ENCODE measurements around the gene MAP2K7.

Gene MAP2K7

DNA sequence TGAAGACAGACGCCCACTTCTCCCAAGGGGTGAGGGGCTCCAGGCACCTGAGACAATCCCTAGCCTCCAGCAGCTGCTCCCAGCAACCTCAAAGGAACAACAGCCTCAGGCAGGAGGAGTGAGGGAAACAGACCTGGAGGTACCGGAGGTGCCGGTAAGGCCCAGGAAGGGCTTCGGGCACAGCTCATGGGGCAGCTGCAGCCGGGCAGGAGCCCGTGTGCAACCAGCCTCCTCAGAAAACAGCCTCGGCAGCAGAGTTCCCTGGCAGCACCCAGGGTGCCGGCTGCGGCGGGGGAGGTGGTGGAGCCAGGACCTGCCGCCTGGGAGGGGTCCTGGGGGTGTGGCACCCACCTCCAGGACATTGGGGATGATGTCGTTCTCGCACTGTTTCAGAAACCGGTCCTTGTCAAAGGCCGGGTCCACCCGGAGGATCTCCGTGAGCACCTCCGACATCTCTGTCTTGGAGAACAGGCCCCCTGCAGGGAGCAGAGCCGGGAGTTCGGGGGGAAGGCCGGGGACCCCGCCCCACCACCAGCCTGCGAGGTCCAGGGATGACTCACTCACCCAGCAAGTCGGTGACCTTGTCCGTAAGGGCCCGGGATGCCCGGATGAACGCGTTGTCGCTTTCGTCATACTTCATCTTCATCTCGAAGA, 28.7 kb downstream of the MAP2K7 start:
- no peak for DNase-seq (ENCODE audit: low read depth in 1 of 2, low spot score in 1 of 2)
- TF ChIP-seq, protein P1, sequence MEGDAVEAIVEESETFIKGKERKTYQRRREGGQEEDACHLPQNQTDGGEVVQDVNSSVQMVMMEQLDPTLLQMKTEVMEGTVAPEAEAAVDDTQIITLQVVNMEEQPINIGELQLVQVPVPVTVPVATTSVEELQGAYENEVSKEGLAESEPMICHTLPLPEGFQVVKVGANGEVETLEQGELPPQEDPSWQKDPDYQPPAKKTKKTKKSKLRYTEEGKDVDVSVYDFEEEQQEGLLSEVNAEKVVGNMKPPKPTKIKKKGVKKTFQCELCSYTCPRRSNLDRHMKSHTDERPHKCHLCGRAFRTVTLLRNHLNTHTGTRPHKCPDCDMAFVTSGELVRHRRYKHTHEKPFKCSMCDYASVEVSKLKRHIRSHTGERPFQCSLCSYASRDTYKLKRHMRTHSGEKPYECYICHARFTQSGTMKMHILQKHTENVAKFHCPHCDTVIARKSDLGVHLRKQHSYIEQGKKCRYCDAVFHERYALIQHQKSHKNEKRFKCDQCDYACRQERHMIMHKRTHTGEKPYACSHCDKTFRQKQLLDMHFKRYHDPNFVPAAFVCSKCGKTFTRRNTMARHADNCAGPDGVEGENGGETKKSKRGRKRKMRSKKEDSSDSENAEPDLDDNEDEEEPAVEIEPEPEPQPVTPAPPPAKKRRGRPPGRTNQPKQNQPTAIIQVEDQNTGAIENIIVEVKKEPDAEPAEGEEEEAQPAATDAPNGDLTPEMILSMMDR (IDR thresholded peaks at IDR 0.05; ENCODE audit: insufficient read depth, low read length): no peak
- TF ChIP-seq, protein P2, sequence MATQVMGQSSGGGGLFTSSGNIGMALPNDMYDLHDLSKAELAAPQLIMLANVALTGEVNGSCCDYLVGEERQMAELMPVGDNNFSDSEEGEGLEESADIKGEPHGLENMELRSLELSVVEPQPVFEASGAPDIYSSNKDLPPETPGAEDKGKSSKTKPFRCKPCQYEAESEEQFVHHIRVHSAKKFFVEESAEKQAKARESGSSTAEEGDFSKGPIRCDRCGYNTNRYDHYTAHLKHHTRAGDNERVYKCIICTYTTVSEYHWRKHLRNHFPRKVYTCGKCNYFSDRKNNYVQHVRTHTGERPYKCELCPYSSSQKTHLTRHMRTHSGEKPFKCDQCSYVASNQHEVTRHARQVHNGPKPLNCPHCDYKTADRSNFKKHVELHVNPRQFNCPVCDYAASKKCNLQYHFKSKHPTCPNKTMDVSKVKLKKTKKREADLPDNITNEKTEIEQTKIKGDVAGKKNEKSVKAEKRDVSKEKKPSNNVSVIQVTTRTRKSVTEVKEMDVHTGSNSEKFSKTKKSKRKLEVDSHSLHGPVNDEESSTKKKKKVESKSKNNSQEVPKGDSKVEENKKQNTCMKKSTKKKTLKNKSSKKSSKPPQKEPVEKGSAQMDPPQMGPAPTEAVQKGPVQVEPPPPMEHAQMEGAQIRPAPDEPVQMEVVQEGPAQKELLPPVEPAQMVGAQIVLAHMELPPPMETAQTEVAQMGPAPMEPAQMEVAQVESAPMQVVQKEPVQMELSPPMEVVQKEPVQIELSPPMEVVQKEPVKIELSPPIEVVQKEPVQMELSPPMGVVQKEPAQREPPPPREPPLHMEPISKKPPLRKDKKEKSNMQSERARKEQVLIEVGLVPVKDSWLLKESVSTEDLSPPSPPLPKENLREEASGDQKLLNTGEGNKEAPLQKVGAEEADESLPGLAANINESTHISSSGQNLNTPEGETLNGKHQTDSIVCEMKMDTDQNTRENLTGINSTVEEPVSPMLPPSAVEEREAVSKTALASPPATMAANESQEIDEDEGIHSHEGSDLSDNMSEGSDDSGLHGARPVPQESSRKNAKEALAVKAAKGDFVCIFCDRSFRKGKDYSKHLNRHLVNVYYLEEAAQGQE (IDR thresholded peaks at IDR 0.05; ENCODE audit: insufficient replicate concordance, low read depth): no peak
- no peaks in the 10 kb centered on the region for H3K27me3 ChIP-seq (ENCODE audit: insufficient read depth, poor library complexity, severe bottlenecking)

GRCh38 chr19:7932930-7933300, 29.2 kb downstream of the MAP2K7 start:
- TF ChIP-seq GABPA (IDR thresholded peaks at IDR 0.05; ENCODE audit: low read depth): no peak
- TF ChIP-seq, protein P1 (IDR thresholded peaks at IDR 0.05; ENCODE audit: insufficient read depth, low read length): no peak
- TF ChIP-seq POLR2AphosphoS5 (IDR thresholded peaks at IDR 0.05; ENCODE audit: low read depth): no peak

More for the DNA sequence above, 28.7 kb downstream of the MAP2K7 start:
- Histone ChIP-seq H3K27ac (replicated peaks) (no peak overlapping the region), H3K4me3 (replicated peaks; ENCODE audit: insufficient read depth, low read length) (no peak overlapping the region)

GRCh38 chr19:7933411-7933810, 29.7 kb downstream of the MAP2K7 start:
- H3K27ac ChIP-seq (replicated peaks): no peak overlapping the region
- TF ChIP-seq GABPA (IDR thresholded peaks at IDR 0.05; ENCODE audit: low read depth) (no peak), POLR2AphosphoS5 (IDR thresholded peaks at IDR 0.05; ENCODE audit: low read depth) (0 out of 2 replicates have a peak, but pooled peaks have one; percentile 24), SPI1 (IDR thresholded peaks at IDR 0.05; ENCODE audit: borderline replicate concordance, low read depth) (no peak)

More at GRCh38 chr19:7932930-7933300, 29.2 kb downstream of the MAP2K7 start:
- H3K27me3 ChIP-seq (ENCODE audit: insufficient read depth, poor library complexity, severe bottlenecking): no peaks in the 10 kb centered on the region
- H3K4me3 ChIP-seq (replicated peaks; ENCODE audit: insufficient read depth, low read length): no peak overlapping the region
- no peak for DNase-seq (ENCODE audit: low read depth in 1 of 2, low spot score in 1 of 2)
- H3K27ac ChIP-seq (replicated peaks): no peak overlapping the region

DNA sequence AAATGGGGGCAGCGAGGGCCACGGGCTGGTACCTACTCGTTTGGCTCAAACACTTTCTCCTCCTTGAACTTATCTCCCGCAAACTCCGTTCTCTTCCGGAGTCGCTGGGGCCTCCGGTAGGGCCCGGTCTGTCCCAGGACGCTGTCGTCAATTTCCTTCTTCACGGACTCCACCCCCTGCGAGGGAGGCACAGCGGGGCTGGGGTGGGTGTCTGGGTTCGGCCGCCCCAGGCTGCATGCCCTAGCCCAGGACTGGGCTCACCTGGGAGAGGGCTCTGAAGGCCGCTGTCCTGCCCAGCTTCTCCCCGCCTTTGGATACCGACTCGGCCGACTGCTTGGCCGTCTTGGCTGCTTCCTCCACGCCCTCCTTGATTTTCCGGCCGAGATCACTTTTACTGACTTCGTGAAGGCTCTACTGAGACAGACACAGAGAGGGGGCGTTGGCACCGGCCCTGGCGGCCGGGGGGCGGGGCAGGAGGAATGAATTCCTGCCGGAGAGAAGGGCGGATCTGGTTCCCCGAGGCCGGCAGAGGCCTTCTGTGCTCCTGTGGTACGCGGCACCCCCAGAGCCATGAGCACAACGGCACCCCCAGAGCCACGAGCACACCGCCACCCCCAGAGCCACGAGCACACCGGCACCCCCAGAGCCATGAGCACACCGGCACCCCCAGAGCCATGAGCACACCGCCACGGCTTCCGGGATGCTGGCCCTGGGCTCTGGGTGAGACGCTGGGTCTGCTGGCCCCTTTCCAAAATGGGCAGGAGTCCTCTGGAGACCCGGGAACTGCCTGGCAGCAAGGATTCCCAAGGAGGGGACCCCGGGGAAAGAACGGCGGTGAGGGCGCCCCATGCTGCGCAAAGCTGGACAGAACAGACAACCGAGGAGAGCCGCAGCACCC, 30.4 kb downstream of the MAP2K7 start:
- TF ChIP-seq GABPA (IDR thresholded peaks at IDR 0.05; ENCODE audit: low read depth) (no peak), SPI1 (IDR thresholded peaks at IDR 0.05; ENCODE audit: borderline replicate concordance, low read depth) (no peak), POLR2AphosphoS5 (IDR thresholded peaks at IDR 0.05; ENCODE audit: low read depth) (no peak)
- TF ChIP-seq, protein P1 (IDR thresholded peaks at IDR 0.05; ENCODE audit: insufficient read depth, low read length): no peak
- TF ChIP-seq, protein P2 (IDR thresholded peaks at IDR 0.05; ENCODE audit: insufficient replicate concordance, low read depth): no peak
- Histone ChIP-seq H3K4me3 (replicated peaks; ENCODE audit: insufficient read depth, low read length) (no peak overlapping the region), H3K27me3 (ENCODE audit: insufficient read depth, poor library complexity, severe bottlenecking) (no peaks in the 10 kb centered on the region), H3K27ac (replicated peaks) (no peak overlapping the region)
- no peak for DNase-seq (ENCODE audit: low read depth in 1 of 2, low spot score in 1 of 2)

More at GRCh38 chr19:7933411-7933810, 29.7 kb downstream of the MAP2K7 start:
- no peaks in the 10 kb centered on the region for H3K27me3 ChIP-seq (ENCODE audit: insufficient read depth, poor library complexity, severe bottlenecking)
- no peak overlapping the region for H3K4me3 ChIP-seq (replicated peaks; ENCODE audit: insufficient read depth, low read length)
- no peak for DNase-seq (ENCODE audit: low read depth in 1 of 2, low spot score in 1 of 2)
